Smooth muscle cell (in vitro differentiated cells): ENCODE measurements around the gene BABAM2. TPM values are rescaled to one million over a fixed set of nuclear protein-coding genes. Genes with fewer than 3 reads are reported as not detected.
A peak's percentile ranks its signal among the peaks of the same experiment; 100 is the strongest.

Experiments
- DNase-seq: peaks from one replicate; lab custom pipeline; 2025; ENCODE audit not compliant: unreplicated experiment; lab: John Stamatoyannopoulos, UW
- H2AFZ ChIP-seq: fragments of 200-600 bp; sonication (generic); 2 replicates; pipeline ENCODE4 v1.6.0; 2016; ENCODE audit warnings: antibody characterized with exemption, low read depth, mild to moderate bottlenecking
- H3F3A ChIP-seq: fragments of 200-600 bp; sonication (generic); 2 replicates; pipeline ENCODE4 v1.6.0; 2017; ENCODE audit warnings: antibody characterized with exemption, low read depth
- H3K27ac ChIP-seq: fragments of 200-600 bp; sonication (generic); 2 replicates; pipeline ENCODE4 v1.5.1; 2016; ENCODE audit warnings: low read depth, mild to moderate bottlenecking
- H3K27me3 ChIP-seq: fragments of 200-600 bp; sonication (generic); 2 replicates; pipeline ENCODE4 v1.6.1; 2016; ENCODE audit warnings: low read depth, mild to moderate bottlenecking
- H3K36me3 ChIP-seq: fragments of 200-600 bp; sonication (generic); 2 replicates; pipeline ENCODE4 v1.5.1; 2016; ENCODE audit warnings: low read depth
- H3K4me1 ChIP-seq: fragments of 200-600 bp; sonication (generic); 2 replicates; pipeline ENCODE4 v1.5.1; 2016; ENCODE audit warnings: low read depth
- H3K4me2 ChIP-seq: fragments of 200-600 bp; sonication (generic); 2 replicates; pipeline ENCODE4 v1.6.0; 2016; ENCODE audit warnings: mild to moderate bottlenecking
- H3K4me3 ChIP-seq: fragments of 200-600 bp; sonication (generic); 2 replicates; pipeline ENCODE4 v1.5.1; 2016; ENCODE audit warnings: mild to moderate bottlenecking
- H3K79me2 ChIP-seq: fragments of 200-600 bp; sonication (generic); 2 replicates; pipeline ENCODE4 v1.6.0; 2016; ENCODE audit warnings: low read depth, mild to moderate bottlenecking
- H3K9ac ChIP-seq: fragments of 200-600 bp; sonication (generic); 2 replicates; pipeline ENCODE4 v1.6.0; 2016; ENCODE audit warnings: low read depth
- H3K9me3 ChIP-seq: fragments of 200-600 bp; sonication (generic); replicated peaks from 2 replicates; pipeline ENCODE4 v1.5.1; 2016; ENCODE audit warnings: low read depth
- H4K20me1 ChIP-seq: fragments of 200-600 bp; sonication (generic); 2 replicates; pipeline ENCODE4 v1.6.0; 2016; ENCODE audit warnings: low read depth
- WGBS: methylation state at CpG from one replicate; pipeline ENCODE4 v1.1.7; 2016; ENCODE audit warnings: low lambda C conversion rate; 5-methylcytosine and 5-hydroxymethylcytosine counted together
- polyA plus RNA-seq: library from polyadenylated mRNA; unstranded; fragments of >200 nt; fragmentation: Nextera tagmentation; extraction: Ambion mirVana; gene quantifications from 2 replicates; pipeline ENCODE4 v1.2.1, GENCODE V29; 2016
- total RNA-seq: library from RNA; depleted of rRNA; stranded (reverse); fragments of >200 nt; gene quantifications from 2 replicates; pipeline ENCODE4 v1.2.3, GENCODE V29; 2014
- TF ChIP-seq, protein P1 (sequence below): fragments of 200-600 bp; sonication (generic); IDR thresholded peaks from 2 replicates; pipeline ENCODE4 v1.5.1; 2017; ENCODE audit warnings: borderline replicate concordance, mild to moderate bottlenecking, antibody characterized with exemption; ENCODE audit not compliant: insufficient read depth, poor library complexity, severe bottlenecking

Gene BABAM2
- total and polyA plus RNA-seq, 2 experiments from 2014 or later = 26.5 to 29.1 TPM

DNA sequence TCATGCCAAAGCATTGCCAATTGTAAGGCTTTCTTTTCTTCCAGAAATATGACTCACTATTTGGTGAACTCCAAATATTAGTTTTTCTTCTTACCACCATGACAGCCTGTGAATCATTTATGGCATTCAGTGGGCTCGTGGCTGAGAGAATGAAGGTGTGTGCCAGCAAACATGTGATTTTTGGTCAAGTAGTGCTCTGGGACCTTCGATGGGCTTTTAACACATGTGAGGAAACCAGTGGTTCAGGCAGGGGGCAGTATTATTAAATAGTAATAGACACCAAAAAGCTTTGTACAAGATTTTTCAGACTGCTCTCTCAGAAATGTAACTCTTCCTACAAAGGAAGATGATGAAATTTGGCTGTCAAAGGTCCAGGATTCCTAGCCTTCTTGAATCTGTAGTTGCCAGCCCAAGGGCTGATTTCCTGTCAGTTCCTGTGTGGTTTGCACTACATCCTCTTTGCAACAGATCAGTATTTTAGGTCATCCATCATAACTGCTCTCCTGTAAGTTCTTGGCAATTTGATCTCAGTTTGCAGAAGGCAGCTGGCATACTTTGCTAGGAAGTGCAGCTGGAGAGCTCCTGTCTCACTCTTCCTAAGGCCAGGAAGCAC is 64.3 kb downstream of the BABAM2 start:
- H3K9me3 ChIP-seq = no peaks in the 10 kb centered on the region
- H3K4me1 ChIP-seq = peaks cover 22% of the 10 kb centered on the region
- peak overlapping the region; percentile 50 for H3K4me2 ChIP-seq
- H3K4me3 ChIP-seq = no peak overlapping the region
- 58% methylated on average over 2 of the region's 2 CpGs for WGBS
- peaks cover 31% of the 10 kb centered on the region for H3F3A ChIP-seq
- H2AFZ ChIP-seq = no peak overlapping the region
- H3K27me3 ChIP-seq = no peaks in the 10 kb centered on the region
- H3K27ac ChIP-seq = peak overlapping the region; percentile 73
- TF ChIP-seq, protein P1, sequence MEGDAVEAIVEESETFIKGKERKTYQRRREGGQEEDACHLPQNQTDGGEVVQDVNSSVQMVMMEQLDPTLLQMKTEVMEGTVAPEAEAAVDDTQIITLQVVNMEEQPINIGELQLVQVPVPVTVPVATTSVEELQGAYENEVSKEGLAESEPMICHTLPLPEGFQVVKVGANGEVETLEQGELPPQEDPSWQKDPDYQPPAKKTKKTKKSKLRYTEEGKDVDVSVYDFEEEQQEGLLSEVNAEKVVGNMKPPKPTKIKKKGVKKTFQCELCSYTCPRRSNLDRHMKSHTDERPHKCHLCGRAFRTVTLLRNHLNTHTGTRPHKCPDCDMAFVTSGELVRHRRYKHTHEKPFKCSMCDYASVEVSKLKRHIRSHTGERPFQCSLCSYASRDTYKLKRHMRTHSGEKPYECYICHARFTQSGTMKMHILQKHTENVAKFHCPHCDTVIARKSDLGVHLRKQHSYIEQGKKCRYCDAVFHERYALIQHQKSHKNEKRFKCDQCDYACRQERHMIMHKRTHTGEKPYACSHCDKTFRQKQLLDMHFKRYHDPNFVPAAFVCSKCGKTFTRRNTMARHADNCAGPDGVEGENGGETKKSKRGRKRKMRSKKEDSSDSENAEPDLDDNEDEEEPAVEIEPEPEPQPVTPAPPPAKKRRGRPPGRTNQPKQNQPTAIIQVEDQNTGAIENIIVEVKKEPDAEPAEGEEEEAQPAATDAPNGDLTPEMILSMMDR = no peak
- H3K36me3 ChIP-seq = no peaks in the 10 kb centered on the region
- H4K20me1 ChIP-seq = no peaks in the 10 kb centered on the region
- DNase-seq = no peak
- H3K79me2 ChIP-seq = peaks cover 28% of the 10 kb centered on the region
- H3K9ac ChIP-seq = no peak overlapping the region

DNA sequence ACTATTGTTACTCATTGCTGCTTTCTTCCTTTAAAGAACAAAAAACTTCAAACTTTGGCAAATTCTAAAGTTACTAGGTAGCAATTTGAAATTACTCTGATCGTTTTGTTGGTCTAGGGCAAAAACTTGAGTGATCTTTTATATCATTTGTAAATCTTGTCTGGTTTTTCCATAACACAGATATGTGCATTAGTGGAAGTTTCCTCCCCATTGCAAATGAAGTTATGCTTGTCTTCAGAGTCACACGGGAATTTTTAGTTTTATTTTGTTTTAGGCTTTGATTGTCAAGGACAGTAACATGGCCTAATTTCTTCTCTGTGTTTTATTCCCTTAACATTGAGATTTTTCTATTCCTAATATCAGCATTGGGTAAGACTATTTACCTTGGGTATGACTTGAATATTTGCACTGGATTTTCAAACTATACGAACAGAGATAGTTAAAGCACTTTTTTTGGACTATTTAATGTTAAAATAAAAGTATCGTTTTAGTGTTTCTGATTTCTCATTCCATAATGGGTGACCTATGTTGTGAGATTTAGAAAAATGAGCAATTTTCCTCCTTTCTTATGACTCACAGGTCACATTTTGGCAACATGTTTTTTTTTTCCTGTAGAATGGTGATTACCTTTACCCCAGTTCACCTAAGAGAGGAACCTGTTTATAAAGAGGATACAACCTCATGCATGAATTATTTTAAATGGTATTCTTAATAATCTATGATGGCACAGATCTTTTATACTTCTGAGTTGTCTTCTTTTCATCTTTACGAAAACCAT is 65.0 kb downstream of the BABAM2 start:
- Histone ChIP-seq H3K4me1 (peaks cover 28% of the 10 kb centered on the region), H3K36me3 (no peaks in the 10 kb centered on the region), H3F3A (peaks cover 35% of the 10 kb centered on the region), H3K9ac (no peak overlapping the region), H4K20me1 (no peaks in the 10 kb centered on the region), H2AFZ (no peak overlapping the region), H3K9me3 (no peaks in the 10 kb centered on the region), H3K27me3 (no peaks in the 10 kb centered on the region), H3K79me2 (peaks cover 28% of the 10 kb centered on the region), H3K4me2 (peak overlapping the region; percentile 50), H3K27ac (peak overlapping the region; percentile 73), H3K4me3 (no peak overlapping the region)
- DNase-seq = no peak
- TF ChIP-seq, protein P1 = no peak
- WGBS = 83% methylated on average over 5 of the region's 5 CpGs

DNA sequence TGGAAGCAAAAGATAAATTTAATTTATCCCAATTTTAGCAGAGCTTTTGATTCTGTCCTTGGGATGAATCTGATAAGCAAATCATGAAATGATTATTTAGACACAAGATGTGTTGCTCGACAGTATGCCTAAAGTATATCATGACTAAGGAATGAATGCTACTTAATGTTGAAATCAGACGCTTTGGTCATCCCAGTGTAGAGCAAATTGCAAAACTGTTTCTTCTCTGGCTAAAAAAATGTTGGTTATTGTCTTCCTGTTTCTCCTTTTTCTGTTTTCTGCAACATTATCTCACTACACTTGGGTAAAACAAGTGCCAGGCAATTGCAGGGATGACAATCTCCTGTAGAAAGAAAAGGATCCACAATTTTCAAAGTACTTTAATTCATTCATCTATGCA is 66.4 kb downstream of the BABAM2 start:
- no peak overlapping the region for H2AFZ ChIP-seq
- peak overlapping the region; percentile 2 for H3K4me2 ChIP-seq
- H3K4me3 ChIP-seq = no peak overlapping the region
- DNase-seq = no peak
- H3K27me3 ChIP-seq = no peaks in the 10 kb centered on the region
- H3K36me3 ChIP-seq = no peaks in the 10 kb centered on the region
- H3K27ac ChIP-seq = peak overlapping the region; percentile 73
- peaks cover 34% of the 10 kb centered on the region for H3K4me1 ChIP-seq
- H3K9me3 ChIP-seq = no peaks in the 10 kb centered on the region
- H3K9ac ChIP-seq = no peak overlapping the region
- peaks cover 48% of the 10 kb centered on the region for H3F3A ChIP-seq
- 30% methylated on average over 2 of the region's 2 CpGs for WGBS
- H4K20me1 ChIP-seq = no peaks in the 10 kb centered on the region
- peaks cover 22% of the 10 kb centered on the region for H3K79me2 ChIP-seq
- TF ChIP-seq, protein P1 = no peak
